Tibial nerve (tissue), 4 donors: ENCODE measurements around the gene ITPK1. TPM values are rescaled to one million over a fixed set of nuclear protein-coding genes. Genes with fewer than 3 reads are reported as not detected.

Experiments
- DNase-seq, 2 donors: peaks; one replicate each; pipeline ENCODE4 v3.0.0-alpha.2; 2019; ENCODE audit warnings: low spot score in 2 of 2
- H3K27ac ChIP-seq, 4 donors: fragments of 200-600 bp; sonication (generic) in 3 of 4; one replicate each; pipeline ENCODE4 v1.5.1; 2017 to 2019; ENCODE audit warnings: mild to moderate bottlenecking in 1 of 4
- H3K27me3 ChIP-seq, 2 donors: fragments of 200-600 bp; sonication (generic) in 1 of 2; one replicate each; pipeline versions ENCODE4 v1.5.1 to v1.6.0; 2017 to 2019
- H3K36me3 ChIP-seq, 3 donors: fragments of 200-600 bp; sonication (generic); one replicate each; pipeline ENCODE4 v1.5.1; 2018 to 2019
- H3K4me1 ChIP-seq, 4 donors: fragments of 200-600 bp; sonication (generic) in 3 of 4; one replicate each; pipeline ENCODE4 v1.5.1; 2017 to 2019
- H3K4me3 ChIP-seq, 4 donors: fragments of 200-600 bp; sonication (generic) in 3 of 4; one replicate each; pipeline ENCODE4 v1.5.1; 2017 to 2019; ENCODE audit warnings: mild to moderate bottlenecking in 1 of 4, moderate library complexity in 1 of 4
- H3K9me3 ChIP-seq, 4 donors: fragments of 200-600 bp; sonication (generic) in 3 of 4; one replicate each; pipeline ENCODE4 v1.5.1; 2017 to 2019
- CTCF ChIP-seq, 5 experiments: fragments of 200-600 bp in 3 of 5; fragments of 450-650 bp in 2 of 5; sonication (generic) in 3 of 5; IDR thresholded peaks; one replicate each; pipeline ENCODE4 v1.5.1; 2016 to 2019; ENCODE audit warnings: antibody characterized with exemption in 5 of 5, mild to moderate bottlenecking in 3 of 5, moderate library complexity in 2 of 5
- EP300 ChIP-seq, 2 donors: sonication (generic); formaldehyde crosslinking; IDR thresholded peaks; one replicate each; pipeline ENCODE4 v1.6.1; 2017; ENCODE audit warnings: antibody characterized with exemption in 2 of 2, mild to moderate bottlenecking in 1 of 2
- POLR2A ChIP-seq, 2 donors: fragments of 450-650 bp; IDR thresholded peaks; one replicate each; pipeline ENCODE4 v1.6.1; 2017; ENCODE audit warnings: antibody characterized with exemption in 2 of 2, mild to moderate bottlenecking in 2 of 2, moderate library complexity in 2 of 2
- WGBS, 2 donors: methylation state at CpG; one replicate each; pipeline ENCODE4 v1.1.5; 2018; 5-methylcytosine and 5-hydroxymethylcytosine counted together
- total RNA-seq, 4 donors: library from RNA; depleted of rRNA; stranded (reverse); fragments of >200 nt; gene quantifications; one replicate each; pipeline ENCODE4 v1.1.0, GENCODE V29; 2016

The ITPK1 gene
- total RNA-seq, 4 donors from 2014 or later, result 67.4 to 121 (median 92.5) TPM

GRCh38 chr14:93056840-93057585 lies 58.7 kb downstream of the ITPK1 start:
- TF ChIP-seq CTCF (IDR thresholded peaks at IDR 0.05) (no peak), POLR2A (IDR thresholded peaks at IDR 0.05) (no peak), EP300 (IDR thresholded peaks at IDR 0.05) (peak in 1 of 2 donors; percentile 26)
- H3K4me1 ChIP-seq, result peaks cover 5 to 73% (median 58%) of the 10 kb centered on the region in 4 donors
- no peak overlapping the region for H3K4me3 ChIP-seq
- no peak for DNase-seq
- H3K9me3 ChIP-seq, result no peaks in the 10 kb centered on the region
- no peaks in the 10 kb centered on the region for H3K36me3 ChIP-seq
- no peaks in the 10 kb centered on the region for H3K27me3 ChIP-seq
- WGBS, 2 donors, result 37 to 48% methylated on average over 14 of the region's 14 CpGs
- H3K27ac ChIP-seq, result peak overlapping the region; percentile 75 to 90 (median 82)

DNA sequence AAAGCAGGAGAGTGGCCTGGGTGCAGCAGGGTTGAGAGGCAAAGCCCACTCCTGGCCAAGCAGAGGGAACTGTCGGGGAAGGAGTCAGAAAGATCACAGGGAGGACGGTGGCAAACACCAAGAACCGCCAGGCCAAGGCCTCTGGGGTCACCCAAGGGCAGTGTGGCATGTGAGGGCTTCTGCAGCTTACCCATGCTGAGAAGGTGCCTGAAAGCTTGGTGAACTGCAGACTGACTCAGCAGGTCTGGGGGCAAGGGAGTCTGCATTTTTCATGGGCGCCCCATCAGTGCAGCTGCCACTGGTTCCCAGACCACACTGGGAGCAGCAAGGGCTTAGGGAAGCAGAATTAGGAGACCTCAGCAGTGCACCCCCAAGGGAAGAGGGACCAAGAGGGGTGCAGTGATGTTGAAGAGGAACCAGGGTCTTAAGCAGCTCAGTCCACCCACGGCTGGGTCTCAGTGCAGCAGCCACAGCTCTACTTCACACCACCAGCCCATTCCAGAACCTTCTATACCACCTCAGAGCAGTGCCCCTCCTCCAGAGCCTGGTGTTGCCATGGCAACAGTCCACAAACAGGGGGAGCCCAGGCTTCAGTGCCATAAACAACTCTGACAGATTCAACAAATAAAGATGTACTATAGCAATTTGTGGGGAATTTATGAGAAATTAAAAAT lies 59.4 kb downstream of the ITPK1 start:
- WGBS, 2 donors, result 59 to 66% methylated on average over 4 to 5 of the region's 5 CpGs
- Histone ChIP-seq H3K9me3 (no peaks in the 10 kb centered on the region), H3K36me3 (no peaks in the 10 kb centered on the region), H3K27ac (peak overlapping the region; percentile 75 to 90 (median 82)), H3K4me3 (no peak overlapping the region), H3K27me3 (no peaks in the 10 kb centered on the region), H3K4me1 (peaks cover 5 to 70% (median 54%) of the 10 kb centered on the region in 4 donors)
- TF ChIP-seq POLR2A (IDR thresholded peaks at IDR 0.05), result no peak
- peak in 1 of 2 donors; percentile 53 for TF ChIP-seq EP300 (IDR thresholded peaks at IDR 0.05)
- TF ChIP-seq CTCF (IDR thresholded peaks at IDR 0.05), result no peak
- DNase-seq, result no peak

DNA sequence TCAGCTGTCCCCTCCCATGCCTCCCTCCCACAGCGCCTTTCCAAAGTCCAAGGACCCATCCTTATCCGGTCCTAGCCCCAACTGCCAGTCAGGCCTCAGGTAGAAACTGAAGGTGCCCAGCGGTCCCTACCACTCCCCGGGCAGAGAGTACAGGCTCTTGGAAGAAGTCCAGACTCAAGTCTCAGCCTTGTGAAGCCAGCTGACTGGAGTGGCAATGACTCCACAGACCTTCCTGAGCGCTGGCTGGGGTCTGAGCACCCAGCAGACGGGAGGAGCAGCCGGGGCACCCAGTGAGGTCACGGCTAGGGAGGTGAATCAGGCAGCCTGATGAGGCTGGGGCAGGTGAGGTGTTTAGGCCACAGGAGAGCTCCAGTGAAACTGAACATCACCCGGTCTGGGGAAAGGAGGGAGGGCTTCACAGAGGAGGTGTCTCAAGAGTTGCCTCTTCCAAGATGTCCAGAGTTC lies 60.0 kb downstream of the ITPK1 start:
- peak overlapping the region; percentile 75 to 90 (median 82) for H3K27ac ChIP-seq
- WGBS, 2 donors, result 78 to 93% methylated on average over 8 to 9 of the region's 9 CpGs
- no peak for TF ChIP-seq EP300 (IDR thresholded peaks at IDR 0.05)
- TF ChIP-seq POLR2A (IDR thresholded peaks at IDR 0.05), result no peak
- no peak for TF ChIP-seq CTCF (IDR thresholded peaks at IDR 0.05)
- no peaks in the 10 kb centered on the region for H3K9me3 ChIP-seq
- H3K4me3 ChIP-seq, result no peak overlapping the region
- H3K27me3 ChIP-seq, result no peaks in the 10 kb centered on the region
- no peak for DNase-seq
- no peaks in the 10 kb centered on the region for H3K36me3 ChIP-seq
- H3K4me1 ChIP-seq, result peaks cover 5 to 67% (median 54%) of the 10 kb centered on the region in 4 donors

DNA sequence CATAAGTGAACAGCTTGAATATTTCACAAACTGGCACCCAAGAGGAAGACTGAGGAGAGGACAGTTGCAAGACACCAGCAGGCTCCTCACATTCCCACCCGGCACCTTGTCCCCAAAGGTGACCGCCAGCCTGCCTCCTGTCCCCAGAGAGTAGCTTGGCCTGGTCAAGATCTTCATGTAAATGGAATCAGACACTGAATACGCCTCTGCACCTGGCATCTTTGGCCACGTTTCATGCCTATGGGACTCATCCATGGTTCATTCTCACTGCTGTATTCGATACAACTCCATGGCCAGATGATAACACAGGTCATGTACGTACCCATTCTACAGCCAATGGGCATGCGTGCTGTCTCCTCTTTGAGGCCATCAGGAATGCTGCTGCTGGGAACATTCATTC lies 60.8 kb downstream of the ITPK1 start:
- no peak overlapping the region for H3K4me3 ChIP-seq
- H3K36me3 ChIP-seq, result no peaks in the 10 kb centered on the region
- 92 to 98% methylated on average over 7 of the region's 7 CpGs for WGBS, 2 donors
- H3K4me1 ChIP-seq, result peaks cover 5 to 67% (median 57%) of the 10 kb centered on the region in 4 donors
- H3K27ac ChIP-seq, result peak overlapping the region; percentile 75 to 90 (median 82)
- TF ChIP-seq POLR2A (IDR thresholded peaks at IDR 0.05) (no peak), CTCF (IDR thresholded peaks at IDR 0.05) (no peak), EP300 (IDR thresholded peaks at IDR 0.05) (no peak)
- no peaks in the 10 kb centered on the region for H3K27me3 ChIP-seq
- H3K9me3 ChIP-seq, result no peaks in the 10 kb centered on the region
- DNase-seq, result no peak

DNA sequence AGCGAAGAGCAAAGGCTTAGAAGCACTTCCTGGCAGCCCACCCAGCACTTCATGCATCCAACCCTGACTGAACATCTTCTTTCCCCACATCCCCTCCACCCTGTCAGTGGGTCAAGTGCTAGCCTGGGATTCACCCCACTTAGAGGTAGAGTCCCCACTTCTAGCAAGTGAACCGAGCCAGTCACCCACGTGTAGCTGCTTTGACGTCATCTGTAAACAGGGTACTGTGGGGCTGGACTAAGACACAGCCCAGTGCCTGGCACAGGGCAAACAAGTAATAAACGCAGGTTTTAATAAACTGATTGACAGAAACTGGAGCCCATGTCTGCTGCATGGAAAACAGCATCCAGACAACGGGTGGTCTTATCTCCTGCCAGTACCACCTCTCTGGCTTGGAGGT lies 61.7 kb downstream of the ITPK1 start:
- H3K27me3 ChIP-seq, result no peaks in the 10 kb centered on the region
- H3K9me3 ChIP-seq, result no peaks in the 10 kb centered on the region
- peaks cover 5 to 73% (median 63%) of the 10 kb centered on the region in 4 donors for H3K4me1 ChIP-seq
- no peaks in the 10 kb centered on the region for H3K36me3 ChIP-seq
- no peak for DNase-seq
- H3K4me3 ChIP-seq, result no peak overlapping the region
- whole genome bisulfite sequencing, 2 donors, result 64 to 67% methylated on average over 6 of the region's 6 CpGs
- TF ChIP-seq CTCF (IDR thresholded peaks at IDR 0.05), result no peak
- TF ChIP-seq EP300 (IDR thresholded peaks at IDR 0.05), result no peak
- no peak for TF ChIP-seq POLR2A (IDR thresholded peaks at IDR 0.05)
- H3K27ac ChIP-seq, result peak overlapping the region; percentile 10 to 90 (median 82)
